Upper lobe of left lung (tissue), 4 donors: ENCODE measurements around the gene CD24.

Source experiments
- CTCF ChIP-seq, 6 experiments: fragments of 450-650 bp in 4 of 6; fragments of 200-600 bp in 2 of 6; sonication (generic) in 2 of 6; IDR thresholded peaks; one replicate each; pipeline ENCODE4 v1.5.1; 2016 to 2019; ENCODE audit warnings: antibody characterized with exemption in 6 of 6
- POLR2A ChIP-seq, 4 donors: fragments of 450-650 bp; IDR thresholded peaks; one replicate each; pipeline ENCODE4 v1.5.1; 2016 to 2017; ENCODE audit warnings: antibody characterized with exemption in 4 of 4, mild to moderate bottlenecking in 2 of 4

- TF ChIP-seq CTCF (IDR thresholded peaks at IDR 0.05) (no peak), POLR2A (IDR thresholded peaks at IDR 0.05) (no peak)
These were observed 48.6 kb downstream of the CD24 start for GRCh38 chr6:106925948-106926347.
